B cell (primary cell): ENCODE measurements around the gene POTEM. TPM values are rescaled to one million over a fixed set of nuclear protein-coding genes. Genes with fewer than 3 reads are reported as not detected.
"Not testable (repeated sequence)": the region's sequence is repeated elsewhere in the genome, so short reads cannot be mapped to it uniquely, and the experiment has no call there.

Source experiments
- ATAC-seq: fragments of 200-7000 bp; cut with Tn5 transposase; one replicate; pipeline ENCODE4 v1.10.0; 2021; ENCODE audit warnings: low read depth, mild to moderate bottlenecking, moderate number of reproducible peaks, moderate library complexity
- CTCF ChIA-PET: fragments of 350-600 bp; sonication (Branson Sonifier 250); formaldehyde crosslinking; loops from one replicate; lab custom pipeline; 2021; ENCODE audit warnings: antibody characterized with exemption, inconsistent platforms; lab: Charles Lee
- POLR2A ChIA-PET: fragments of 350-600 bp; sonication (Branson Sonifier 250); formaldehyde crosslinking; loops from one replicate; lab custom pipeline; 2021; ENCODE audit warnings: antibody characterized with exemption; lab: Charles Lee
- DNase-seq: peaks from one replicate; pipeline ENCODE4 v3.0.0; 2013
- H2AFZ ChIP-seq: 2 replicates; pipeline ENCODE4 v1.6.1; 2012; ENCODE audit warnings: mild to moderate bottlenecking, low read depth, low read length; ENCODE audit not compliant: insufficient read depth, poor library complexity, severe bottlenecking
- H3K27ac ChIP-seq, 2 donors: 1 replicate in 1 of 2; 2 replicates in 1 of 2; pipeline ENCODE4 v1.5.1; 2012 to 2013; ENCODE audit warnings: low read length in 2 of 2, mild to moderate bottlenecking in 2 of 2, moderate library complexity in 1 of 2
- H3K27me3 ChIP-seq, 4 experiments: fragments of 200-600 bp in 1 of 4; sonication (generic) in 1 of 4; replicated peaks in 1 of 4; 1 replicate in 2 of 4; 2 replicates in 2 of 4; pipeline versions ENCODE4 v1.6.1 to v1.7.0; 2013 to 2016; ENCODE audit warnings: low read length in 3 of 4, mild to moderate bottlenecking in 2 of 4, mixed read lengths in 1 of 4, moderate library complexity in 1 of 4; ENCODE audit not compliant: insufficient read depth in 4 of 4, control insufficient read depth in 3 of 4; ENCODE audit errors: control extremely low read depth in 1 of 4
- H3K36me3 ChIP-seq, 2 experiments: replicated peaks in 1 of 2; 1 replicate in 1 of 2; 2 replicates in 1 of 2; pipeline versions ENCODE4 v1.6.1 to v1.7.1; 2013; ENCODE audit warnings: low read length in 1 of 2; ENCODE audit not compliant: insufficient read depth in 2 of 2, control insufficient read depth in 1 of 2; ENCODE audit errors: control extremely low read depth in 1 of 2, extremely low read depth in 1 of 2
- H3K4me1 ChIP-seq, 2 donors: fragments of 200-600 bp in 1 of 2; sonication (generic) in 1 of 2; 1 replicate in 1 of 2; 2 replicates in 1 of 2; pipeline versions ENCODE4 v1.5.1 to v1.6.1; 2013 to 2017; ENCODE audit warnings: low read length in 2 of 2; ENCODE audit not compliant: control insufficient read depth in 2 of 2, insufficient read depth in 2 of 2
- H3K4me2 ChIP-seq: replicated peaks from 2 replicates; pipeline ENCODE3; 2012; ENCODE audit warnings: mild to moderate bottlenecking, low read depth, low read length; ENCODE audit not compliant: poor library complexity, severe bottlenecking
- H3K4me3 ChIP-seq, 5 experiments: fragments of 200-600 bp in 1 of 5; sonication (generic) in 1 of 5; 1 replicate in 3 of 5; 2 replicates in 2 of 5; pipeline versions ENCODE4 v1.5.1 to v1.7.0; 2011 to 2016; ENCODE audit warnings: low read length in 4 of 5, mild to moderate bottlenecking in 4 of 5, low read depth in 2 of 5, control low read depth in 1 of 5, moderate library complexity in 1 of 5; ENCODE audit not compliant: insufficient read depth in 1 of 5; ENCODE audit errors: control extremely low read depth in 1 of 5, extremely low read depth in 1 of 5
- H3K79me2 ChIP-seq: fragments of 200-600 bp; sonication (generic); one replicate; pipeline ENCODE4 v1.6.0; 2016; ENCODE audit warnings: low read length; ENCODE audit not compliant: control insufficient read depth, insufficient read depth
- H3K9ac ChIP-seq: fragments of 200-600 bp; sonication (generic); 2 replicates; pipeline ENCODE4 v1.6.1; 2017; ENCODE audit warnings: mild to moderate bottlenecking, low read length, moderate library complexity
- H3K9me3 ChIP-seq, 3 donors: one replicate each; pipeline versions ENCODE4 v1.6.1 to v1.7.1; 2013; ENCODE audit warnings: low read length in 2 of 3; ENCODE audit not compliant: control insufficient read depth in 2 of 3, insufficient read depth in 1 of 3; ENCODE audit errors: control extremely low read depth in 1 of 3
- H4K20me1 ChIP-seq: 2 replicates; pipeline ENCODE4 v1.6.0; 2012; ENCODE audit warnings: mild to moderate bottlenecking, low read length; ENCODE audit not compliant: insufficient read depth, control insufficient read depth, poor library complexity, severe bottlenecking
- H3K27ac Mint-ChIP-seq: one replicate; pipeline ENCODE4 v1.8.0; 2021; ENCODE audit warnings: mixed read lengths
- H3K27me3 Mint-ChIP-seq: one replicate; pipeline ENCODE4 v1.8.0; 2021; ENCODE audit warnings: mixed read lengths
- H3K4me1 Mint-ChIP-seq: one replicate; pipeline ENCODE4 v1.8.0; 2021; ENCODE audit warnings: mixed read lengths
- H3K4me3 Mint-ChIP-seq: one replicate; pipeline ENCODE4 v1.8.0; 2021; ENCODE audit warnings: mixed read lengths
- H3K9me3 Mint-ChIP-seq: one replicate; pipeline ENCODE4 v1.8.0; 2022; ENCODE audit warnings: mixed read lengths; ENCODE audit not compliant: insufficient read depth
- WGBS: methylation state at CpG from one replicate; pipeline ENCODE4 v1.1.5; 2013; ENCODE audit warnings: missing lambda C conversion rate; ENCODE audit not compliant: insufficient coverage; 5-methylcytosine and 5-hydroxymethylcytosine counted together
- intact Hi-C: fragments of 100-400 bp; cut with micrococcal nuclease; formaldehyde crosslinking; loops from one replicate; pipeline ENCODE4 v1.10.0; 2022
- polyA plus RNA-seq: library from polyadenylated mRNA; depleted of rRNA; stranded (reverse); fragments of >200 nt; gene quantifications from 2 replicates; pipeline ENCODE4 v1.2.3, GENCODE V29; 2012
- total RNA-seq, 2 donors: library from RNA; stranded (reverse); fragments of 120-200 nt in 1 of 2; gene quantifications; 1 replicate in 1 of 2; 2 replicates in 1 of 2; pipeline versions ENCODE4 v1.2.3 to v1.2.4, GENCODE V29; 2013 to 2022

POTEM gene
- total and polyA plus RNA-seq, 2 donors (not counting 1 experiment from before 2014, with no cell fraction given): 0.17 TPM; not detected in 1

DNA sequence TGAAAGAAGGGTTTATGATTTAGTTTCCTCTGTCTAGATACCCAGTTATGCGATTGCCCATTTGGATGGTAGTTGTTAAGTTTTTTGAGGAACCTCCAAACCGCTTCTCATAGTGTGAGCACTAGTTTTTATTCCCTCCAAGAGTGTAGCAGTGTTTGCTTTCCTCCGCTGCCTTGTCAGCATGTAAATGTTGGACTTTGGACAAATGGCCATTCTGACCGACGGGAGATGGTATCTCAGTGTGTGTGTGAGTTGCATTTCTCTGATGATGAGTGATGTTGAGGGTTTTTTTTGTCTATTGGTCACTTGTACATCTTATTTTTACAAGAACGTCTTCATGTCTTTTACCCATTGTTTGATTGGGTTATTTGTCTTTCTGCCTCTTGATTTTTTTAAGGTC, 11.4 kb upstream of the POTEM start:
- CTCF ChIA-PET, H3K4me1 Mint-ChIP-seq, H3K79me2 ChIP-seq, H2AFZ ChIP-seq, H3K9me3 Mint-ChIP-seq, H3K36me3 ChIP-seq, POLR2A ChIA-PET, H3K27me3 Mint-ChIP-seq, H3K4me3 Mint-ChIP-seq, H3K27me3 ChIP-seq, H3K27ac Mint-ChIP-seq, intact Hi-C loops, H3K4me1 ChIP-seq, H3K4me2 ChIP-seq, H3K27ac ChIP-seq, DNase-seq, H3K9ac ChIP-seq, H4K20me1 ChIP-seq, H3K9me3 ChIP-seq, ATAC-seq, H3K4me3 ChIP-seq: not testable (repeated sequence)
- WGBS: no CpG with 5 or more reads among the region's 6 CpGs

DNA sequence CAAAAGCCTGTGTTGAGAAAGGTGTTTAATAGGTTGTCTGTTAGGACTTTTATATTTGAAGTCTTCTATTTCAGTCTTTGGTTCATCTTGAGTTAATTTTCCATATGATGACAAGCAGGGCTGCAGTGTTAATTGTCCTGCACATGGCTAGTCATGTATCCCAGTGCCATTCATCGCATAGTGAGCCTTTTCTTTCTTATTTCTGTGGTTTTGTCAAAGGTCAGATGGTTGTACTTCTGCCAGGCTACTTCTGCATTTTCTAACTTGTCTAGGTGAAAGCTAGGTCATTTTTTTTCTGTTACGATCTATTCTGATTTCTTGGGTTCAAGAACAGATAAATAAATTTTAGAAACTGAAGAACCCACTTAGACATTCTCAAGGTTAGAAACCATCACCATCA, 5.7 kb upstream of the POTEM start:
- intact Hi-C loops, H3K27ac Mint-ChIP-seq, ATAC-seq, H3K27ac ChIP-seq, H3K27me3 ChIP-seq, H3K36me3 ChIP-seq, H3K4me2 ChIP-seq, H3K9me3 ChIP-seq, H3K9me3 Mint-ChIP-seq, CTCF ChIA-PET, H3K4me3 Mint-ChIP-seq, H3K4me1 Mint-ChIP-seq, H2AFZ ChIP-seq, H3K4me1 ChIP-seq, H3K4me3 ChIP-seq, H3K9ac ChIP-seq, POLR2A ChIA-PET, DNase-seq, H4K20me1 ChIP-seq, H3K27me3 Mint-ChIP-seq, H3K79me2 ChIP-seq: not testable (repeated sequence)
- WGBS: no CpG with 5 or more reads among the region's 2 CpGs

DNA sequence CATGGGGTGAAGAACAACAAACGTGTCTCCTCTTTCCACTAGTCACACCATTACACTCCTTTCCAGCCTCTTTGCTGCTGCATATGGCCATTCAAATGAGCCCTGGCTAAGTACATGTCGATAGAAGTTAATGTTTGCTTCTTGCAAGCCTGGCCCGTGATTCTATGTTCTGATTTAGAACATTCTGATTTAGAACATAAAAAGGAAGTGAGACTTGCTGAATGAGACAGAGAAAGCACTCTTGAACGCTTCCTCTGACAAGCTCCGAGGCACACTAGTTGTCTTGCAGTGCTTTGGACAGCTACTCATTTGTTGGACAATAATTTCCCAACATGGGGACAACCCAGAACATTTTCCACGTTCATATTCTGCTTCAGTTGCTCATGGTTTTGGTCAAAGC, 5.1 kb upstream of the POTEM start:
- H2AFZ ChIP-seq, H3K4me3 Mint-ChIP-seq, H3K4me1 Mint-ChIP-seq, intact Hi-C loops, CTCF ChIA-PET, H3K27me3 Mint-ChIP-seq, H3K27ac ChIP-seq, DNase-seq, H4K20me1 ChIP-seq, H3K9ac ChIP-seq, H3K9me3 Mint-ChIP-seq, H3K4me1 ChIP-seq, H3K36me3 ChIP-seq, H3K27me3 ChIP-seq, H3K79me2 ChIP-seq, H3K4me2 ChIP-seq, H3K4me3 ChIP-seq, POLR2A ChIA-PET, H3K27ac Mint-ChIP-seq, H3K9me3 ChIP-seq: not testable (repeated sequence)
- peak; percentile 17 for ATAC-seq
- no CpG with 5 or more reads among the region's 6 CpGs for WGBS

DNA sequence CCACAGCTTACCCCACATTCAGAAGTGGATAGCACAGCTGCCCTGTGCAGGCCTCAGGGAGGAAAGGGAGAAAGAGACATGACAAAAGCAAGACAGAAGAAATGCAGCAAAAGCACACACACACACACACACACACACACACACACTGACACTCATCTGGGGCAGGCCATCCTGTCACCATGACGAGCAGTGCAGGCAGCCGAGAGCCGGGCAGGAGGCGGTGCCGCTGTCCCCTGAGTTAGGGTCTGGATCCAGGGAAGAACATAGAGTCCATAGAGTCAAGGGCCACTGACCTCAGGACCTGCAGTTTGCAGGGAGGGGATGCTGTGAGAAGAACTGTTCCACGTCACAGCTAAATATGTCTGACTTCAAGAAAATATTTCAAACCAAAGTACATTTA, 4.0 kb upstream of the POTEM start:
- H3K4me3 Mint-ChIP-seq, H3K4me3 ChIP-seq, H3K27me3 Mint-ChIP-seq, H3K27ac Mint-ChIP-seq, intact Hi-C loops, H3K79me2 ChIP-seq, H3K9ac ChIP-seq, H2AFZ ChIP-seq, POLR2A ChIA-PET, ATAC-seq, H3K27me3 ChIP-seq, CTCF ChIA-PET, H3K4me1 Mint-ChIP-seq, H4K20me1 ChIP-seq, H3K27ac ChIP-seq, DNase-seq, H3K4me2 ChIP-seq, H3K4me1 ChIP-seq, H3K36me3 ChIP-seq, H3K9me3 ChIP-seq, H3K9me3 Mint-ChIP-seq: not testable (repeated sequence)
- no CpG with 5 or more reads among the region's 6 CpGs for WGBS
